Esophagus muscularis mucosa (tissue), 4 donors: Measurements from ENCODE around the gene ESYT3. TPM values are rescaled to one million over a fixed set of nuclear protein-coding genes. Genes with fewer than 3 reads are reported as not detected.
"Not testable (repeated sequence)": the region's sequence is repeated elsewhere in the genome, so short reads cannot be mapped to it uniquely, and the experiment has no call there.

ENCODE experiments used
- DNase-seq: peaks from one replicate; pipeline ENCODE4 v3.0.0-alpha.2; 2017; ENCODE audit errors: extremely low spot score
- H3K27ac ChIP-seq, 4 donors: fragments of 200-600 bp; sonication (generic); replicated peaks in 1 of 4; 1 replicate in 3 of 4; 2 replicates in 1 of 4; pipeline ENCODE4 v1.5.1; 2016 to 2019; ENCODE audit warnings: mild to moderate bottlenecking in 1 of 4
- H3K27me3 ChIP-seq, 4 donors: fragments of 200-600 bp; sonication (generic); one replicate each; pipeline versions ENCODE4 v1.5.1 to v1.6.0; 2016 to 2019
- H3K36me3 ChIP-seq, 4 donors: fragments of 200-600 bp; sonication (generic); one replicate each; pipeline ENCODE4 v1.5.1; 2016 to 2019
- H3K4me1 ChIP-seq, 4 donors: fragments of 200-600 bp; sonication (generic); one replicate each; pipeline ENCODE4 v1.5.1; 2016 to 2019
- H3K4me3 ChIP-seq, 4 donors: fragments of 200-600 bp; sonication (generic); 1 replicate in 2 of 4; 2 replicates in 2 of 4; pipeline ENCODE4 v1.5.1; 2016 to 2019; ENCODE audit warnings: mild to moderate bottlenecking in 4 of 4, moderate library complexity in 1 of 4
- H3K9me3 ChIP-seq, 4 donors: fragments of 200-600 bp; sonication (generic); 1 replicate in 3 of 4; 2 replicates in 1 of 4; pipeline ENCODE4 v1.5.1; 2016 to 2019
- CTCF ChIP-seq, 3 experiments: fragments of 200-600 bp in 2 of 3; fragments of 450-650 bp in 1 of 3; sonication (generic) in 2 of 3; IDR thresholded peaks; one replicate each; pipeline ENCODE4 v1.5.1; 2017 to 2019; ENCODE audit warnings: antibody characterized with exemption in 3 of 3, mild to moderate bottlenecking in 2 of 3, moderate library complexity in 1 of 3
- EP300 ChIP-seq: sonication (generic); formaldehyde crosslinking; IDR thresholded peaks from one replicate; pipeline ENCODE4 v1.6.1; 2017; ENCODE audit warnings: antibody characterized with exemption
- POLR2A ChIP-seq: fragments of 450-650 bp; IDR thresholded peaks from one replicate; pipeline ENCODE4 v1.6.1; 2017; ENCODE audit warnings: antibody characterized with exemption, moderate library complexity, mild to moderate bottlenecking, low read depth
- POLR2AphosphoS5 ChIP-seq, 2 donors: sonication (generic); formaldehyde crosslinking; IDR thresholded peaks; one replicate each; pipeline ENCODE4 v1.6.1; 2017; ENCODE audit warnings: antibody characterized with exemption in 2 of 2
- WGBS: methylation state at CpG from one replicate; pipeline ENCODE4 v1.1.5; 2018; 5-methylcytosine and 5-hydroxymethylcytosine counted together
- intact Hi-C: fragments of 100-400 bp; cut with DNase I; formaldehyde crosslinking; loops from one replicate; pipeline ENCODE4 v1.15.1; 2023
- total RNA-seq, 4 donors: library from RNA; depleted of rRNA; stranded (reverse); fragments of >200 nt; gene quantifications; one replicate each; pipeline versions ENCODE4 v1.1.0 to v1.2.1, GENCODE V29; 2016

The ESYT3 gene
- total RNA-seq, 4 donors from 2014 or later, result 0.45 to 1.1 (median 0.83) TPM; not detected in 1

DNA sequence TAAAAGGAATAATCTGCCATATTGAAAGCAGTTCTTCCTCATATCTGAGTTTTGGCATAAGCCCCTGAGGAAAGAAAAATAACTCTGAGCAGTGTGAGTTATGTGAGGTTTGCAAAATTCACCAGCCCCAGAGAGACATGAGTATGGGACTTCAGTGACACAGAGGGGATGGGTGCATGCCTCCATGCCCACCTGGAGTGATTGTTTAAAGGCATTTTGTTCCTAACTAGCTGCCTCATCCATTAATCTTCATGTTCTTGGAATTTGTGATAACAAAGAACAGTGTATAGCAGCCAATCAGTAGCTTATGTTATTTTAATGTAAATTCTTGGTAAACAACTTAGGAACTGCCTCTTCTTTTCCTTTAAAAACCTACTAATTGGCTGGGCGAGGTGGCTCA is 11.1 kb upstream of the ESYT3 start:
- no peak overlapping the region for H3K4me3 ChIP-seq
- no peak for TF ChIP-seq POLR2AphosphoS5 (IDR thresholded peaks at IDR 0.05)
- TF ChIP-seq POLR2A, result no peak
- no peak for TF ChIP-seq CTCF (IDR thresholded peaks at IDR 0.05)
- no peak for TF ChIP-seq EP300
- H3K27ac ChIP-seq, result no peak overlapping the region
- H3K36me3 ChIP-seq, result no peaks in the 10 kb centered on the region
- H3K9me3 ChIP-seq, result no peaks in the 10 kb centered on the region
- intact Hi-C loops, result no loop called here
- 82% methylated on average over 1 of the region's 1 CpG for WGBS
- no peaks in the 10 kb centered on the region for H3K4me1 ChIP-seq
- DNase-seq, result no peak
- H3K27me3 ChIP-seq, result no peaks in the 10 kb centered on the region

DNA sequence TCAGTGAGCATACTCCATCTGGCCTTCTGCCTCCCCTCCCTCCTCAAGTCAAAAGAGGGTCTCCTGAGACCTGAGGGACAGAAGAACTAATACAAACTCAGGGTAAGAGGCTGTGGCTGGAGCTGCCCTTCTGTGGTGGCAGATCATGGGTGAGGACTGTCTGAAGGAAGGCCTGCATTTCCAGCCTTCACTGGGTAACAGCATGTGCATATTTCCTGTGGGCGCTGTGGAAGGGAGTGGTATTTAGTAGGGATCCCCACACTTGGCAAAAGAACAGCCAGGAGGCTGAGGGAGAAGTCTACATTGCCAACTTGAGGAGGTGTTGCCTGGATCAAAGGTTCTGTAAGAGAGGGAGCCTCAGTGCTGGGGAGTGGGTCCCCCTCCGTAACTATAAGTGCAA is 10.1 kb upstream of the ESYT3 start:
- no peaks in the 10 kb centered on the region for H3K27me3 ChIP-seq
- H3K4me1 ChIP-seq, result no peaks in the 10 kb centered on the region
- no peak overlapping the region for H3K27ac ChIP-seq
- intact Hi-C loops, result no loop called here
- no peak for DNase-seq
- H3K36me3 ChIP-seq, result no peaks in the 10 kb centered on the region
- no peaks in the 10 kb centered on the region for H3K9me3 ChIP-seq
- no peak overlapping the region for H3K4me3 ChIP-seq
- TF ChIP-seq POLR2AphosphoS5 (IDR thresholded peaks at IDR 0.05), result no peak
- no peak for TF ChIP-seq POLR2A
- no peak for TF ChIP-seq CTCF (IDR thresholded peaks at IDR 0.05)
- TF ChIP-seq EP300, result no peak
- WGBS, result 85% methylated on average over 2 of the region's 2 CpGs

DNA sequence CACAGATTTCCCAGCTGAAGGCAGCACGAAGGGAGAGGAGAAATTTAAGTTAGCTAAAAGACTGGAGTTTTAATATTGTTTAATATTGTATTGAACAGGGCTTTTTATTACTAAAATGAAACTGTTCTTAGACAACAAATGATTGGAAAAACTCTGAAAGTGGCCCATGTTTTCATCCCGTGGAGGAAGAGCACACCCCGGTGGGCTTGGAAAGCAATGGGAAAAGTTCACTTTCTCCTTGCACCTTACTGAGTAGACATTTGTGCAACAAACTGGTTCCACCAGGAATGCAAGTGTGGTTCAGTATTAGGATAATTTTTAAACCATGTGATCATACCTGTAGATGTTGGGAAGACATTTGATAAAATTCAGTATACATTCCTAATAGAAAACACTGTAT is 8.2 kb upstream of the ESYT3 start:
- Histone ChIP-seq H3K36me3 (no peaks in the 10 kb centered on the region), H3K4me3 (no peak overlapping the region), H3K4me1 (no peaks in the 10 kb centered on the region), H3K27ac (no peak overlapping the region), H3K9me3 (no peaks in the 10 kb centered on the region), H3K27me3 (no peaks in the 10 kb centered on the region)
- TF ChIP-seq EP300 (no peak), CTCF (IDR thresholded peaks at IDR 0.05) (peak; percentile 30 to 46 (median 34)), POLR2A (no peak), POLR2AphosphoS5 (IDR thresholded peaks at IDR 0.05) (no peak)
- intact Hi-C loops, result no loop called here
- WGBS, result 61% methylated on average over 3 of the region's 3 CpGs
- DNase-seq, result no peak

- H3K36me3 ChIP-seq, intact Hi-C loops, H3K27me3 ChIP-seq, H3K9me3 ChIP-seq, H3K4me1 ChIP-seq, H3K4me3 ChIP-seq, DNase-seq, H3K27ac ChIP-seq: not testable (repeated sequence)
- WGBS, result 87% methylated on average over 4 of the region's 4 CpGs
Measured at GRCh38 chr3:138426754-138427153, 7.7 kb upstream of the ESYT3 start.

DNA sequence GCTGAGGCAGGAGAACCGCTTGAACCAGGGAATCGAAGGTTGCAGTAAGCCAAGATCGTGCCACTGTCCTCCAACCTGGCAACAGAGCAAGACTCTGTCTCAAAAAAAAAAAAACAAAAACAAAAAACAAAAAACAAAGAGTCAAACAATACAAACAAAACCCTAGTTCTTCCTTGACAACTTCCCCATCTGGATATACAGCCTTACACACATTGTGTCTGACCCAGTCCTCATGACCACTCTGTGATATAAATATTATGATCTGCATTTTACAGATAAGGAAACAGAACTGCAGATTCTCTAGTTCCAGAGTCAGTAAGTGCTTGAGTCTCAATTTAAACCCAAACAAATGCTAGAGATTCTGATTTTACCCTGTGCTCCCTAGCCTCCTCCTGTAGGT is 4.8 kb upstream of the ESYT3 start:
- H3K4me1 ChIP-seq, result peaks cover 5 to 13% (median 11%) of the 10 kb centered on the region in 4 donors
- H3K27ac ChIP-seq, result no peak overlapping the region
- DNase-seq, result no peak
- no peak overlapping the region for H3K4me3 ChIP-seq
- no peaks in the 10 kb centered on the region for H3K9me3 ChIP-seq
- TF ChIP-seq EP300 (no peak), POLR2A (no peak), CTCF (IDR thresholded peaks at IDR 0.05) (no peak), POLR2AphosphoS5 (IDR thresholded peaks at IDR 0.05) (no peak)
- peaks cover 0 to 9% (median 4%) of the 10 kb centered on the region in 4 donors for H3K27me3 ChIP-seq
- 98% methylated on average over 3 of the region's 3 CpGs for WGBS
- intact Hi-C loops, result no loop called here
- H3K36me3 ChIP-seq, result no peaks in the 10 kb centered on the region
